ENCODE measurements around the gene LAMA4.

Gene LAMA4

GRCh38 chr6:112279031-112279935, 24.9 kb upstream of the LAMA4 start:
- no peak for DNase-seq (ENCODE audit: low read depth in 2 of 2)

GRCh38 chr6:112275365-112275764, 21.0 kb upstream of the LAMA4 start:
- no peak for DNase-seq (ENCODE audit: low read depth in 2 of 2)

- no peak for DNase-seq (ENCODE audit: low read depth in 2 of 2)
These were observed 20.4 kb upstream of the LAMA4 start for GRCh38 chr6:112274774-112275173.

GRCh38 chr6:112272799-112273198, 18.4 kb upstream of the LAMA4 start:
- no peak for DNase-seq (ENCODE audit: low read depth in 2 of 2)

GRCh38 chr6:112270756-112271155, 16.4 kb upstream of the LAMA4 start:
- no peak for DNase-seq (ENCODE audit: low read depth in 2 of 2)

- DNase-seq (ENCODE audit: low read depth in 2 of 2), result no peak
These were observed 15.7 kb upstream of the LAMA4 start for GRCh38 chr6:112269979-112270566.

- DNase-seq (ENCODE audit: low read depth in 2 of 2), result no peak
These were observed 14.7 kb upstream of the LAMA4 start for GRCh38 chr6:112269114-112269513.

- DNase-seq (ENCODE audit: low read depth in 2 of 2), result no peak
These were observed 14.3 kb upstream of the LAMA4 start for GRCh38 chr6:112268654-112269053.

GRCh38 chr6:112268019-112268418, 13.7 kb upstream of the LAMA4 start:
- no peak for DNase-seq (ENCODE audit: low read depth in 2 of 2)

- DNase-seq (ENCODE audit: low read depth in 2 of 2), result no peak
These were observed 12.0 kb upstream of the LAMA4 start for GRCh38 chr6:112266331-112266730.

GRCh38 chr6:112259337-112259675, 4.9 kb upstream of the LAMA4 start:
- DNase-seq (ENCODE audit: low read depth in 2 of 2), result no peak

GRCh38 chr6:112258642-112259336, 4.4 kb upstream of the LAMA4 start:
- no peak for DNase-seq (ENCODE audit: low read depth in 2 of 2)

- no peak for DNase-seq (ENCODE audit: low read depth in 2 of 2)
These were observed 3.0 kb upstream of the LAMA4 start for GRCh38 chr6:112257178-112257855.

- DNase-seq (ENCODE audit: low read depth in 2 of 2), result no peak
These were observed 554 bp upstream of the LAMA4 start for GRCh38 chr6:112254921-112255320.

GRCh38 chr6:112253498-112253840, 898 bp downstream of the LAMA4 start:
- no peak for DNase-seq (ENCODE audit: low read depth in 2 of 2)

- DNase-seq (ENCODE audit: low read depth in 2 of 2), result no peak
These were observed 1.5 kb downstream of the LAMA4 start for GRCh38 chr6:112252571-112253497.

- DNase-seq (ENCODE audit: low read depth in 2 of 2), result no peak
These were observed 3.0 kb downstream of the LAMA4 start for GRCh38 chr6:112251171-112251875.

- no peak for DNase-seq (ENCODE audit: low read depth in 2 of 2)
These were observed 4.9 kb downstream of the LAMA4 start for GRCh38 chr6:112249489-112249888.

- no peak for DNase-seq (ENCODE audit: low read depth in 2 of 2)
These were observed 7.1 kb downstream of the LAMA4 start for GRCh38 chr6:112247275-112247674.

GRCh38 chr6:112245511-112246203, 8.7 kb downstream of the LAMA4 start:
- DNase-seq (ENCODE audit: low read depth in 2 of 2), result no peak
